ENCODE measurements around the gene UBASH3A.
A peak's percentile ranks its signal among the peaks of the same experiment; 100 is the strongest.

Gene UBASH3A

GRCh38 chr21:42379426-42380215 lies 24.1 kb upstream of the UBASH3A start:
- H3K9me3 Mint-ChIP-seq (ENCODE audit: low read depth) = no peaks in the 10 kb centered on the region
- H3K4me1 Mint-ChIP-seq (ENCODE audit: low read depth) = peaks cover 14% of the 10 kb centered on the region
- H3K36me3 Mint-ChIP-seq = peaks cover 7% of the 10 kb centered on the region
- H3K27me3 Mint-ChIP-seq = no peaks in the 10 kb centered on the region
- H3K27ac Mint-ChIP-seq = no peak overlapping the region
- no peak overlapping the region for H3K4me3 Mint-ChIP-seq

GRCh38 chr21:42381347-42381984 lies 22.2 kb upstream of the UBASH3A start:
- Mint-ChIP-seq H3K9me3 (ENCODE audit: low read depth) (no peaks in the 10 kb centered on the region), H3K4me3 (no peak overlapping the region), H3K27ac (no peak overlapping the region), H3K36me3 (peaks cover 9% of the 10 kb centered on the region), H3K27me3 (no peaks in the 10 kb centered on the region), H3K4me1 (ENCODE audit: low read depth) (peaks cover 24% of the 10 kb centered on the region)

GRCh38 chr21:42382915-42383314 lies 20.8 kb upstream of the UBASH3A start:
- Mint-ChIP-seq H3K36me3 (peaks cover 9% of the 10 kb centered on the region), H3K27ac (no peak overlapping the region), H3K9me3 (ENCODE audit: low read depth) (no peaks in the 10 kb centered on the region), H3K4me1 (ENCODE audit: low read depth) (peaks cover 33% of the 10 kb centered on the region), H3K4me3 (no peak overlapping the region), H3K27me3 (no peaks in the 10 kb centered on the region)

GRCh38 chr21:42383331-42383730 lies 20.4 kb upstream of the UBASH3A start:
- no peak overlapping the region for H3K27ac Mint-ChIP-seq
- H3K36me3 Mint-ChIP-seq = peaks cover 9% of the 10 kb centered on the region
- peaks cover 34% of the 10 kb centered on the region for H3K4me1 Mint-ChIP-seq (ENCODE audit: low read depth)
- no peak overlapping the region for H3K4me3 Mint-ChIP-seq
- no peaks in the 10 kb centered on the region for H3K9me3 Mint-ChIP-seq (ENCODE audit: low read depth)
- H3K27me3 Mint-ChIP-seq = no peaks in the 10 kb centered on the region

GRCh38 chr21:42384156-42384945 lies 19.4 kb upstream of the UBASH3A start:
- H3K27ac Mint-ChIP-seq = no peak overlapping the region
- no peaks in the 10 kb centered on the region for H3K9me3 Mint-ChIP-seq (ENCODE audit: low read depth)
- H3K36me3 Mint-ChIP-seq = peaks cover 9% of the 10 kb centered on the region
- H3K4me3 Mint-ChIP-seq = no peak overlapping the region
- H3K27me3 Mint-ChIP-seq = no peaks in the 10 kb centered on the region
- peaks cover 42% of the 10 kb centered on the region for H3K4me1 Mint-ChIP-seq (ENCODE audit: low read depth)

- H3K27me3 Mint-ChIP-seq = no peaks in the 10 kb centered on the region
- no peaks in the 10 kb centered on the region for H3K9me3 Mint-ChIP-seq (ENCODE audit: low read depth)
- H3K27ac Mint-ChIP-seq = peak overlapping the region; percentile 23
- H3K4me3 Mint-ChIP-seq = peak overlapping the region; percentile 65
- H3K36me3 Mint-ChIP-seq = peaks cover 9% of the 10 kb centered on the region
- peaks cover 48% of the 10 kb centered on the region for H3K4me1 Mint-ChIP-seq (ENCODE audit: low read depth)
These were observed 18.7 kb upstream of the UBASH3A start for GRCh38 chr21:42384989-42385388.

- Mint-ChIP-seq H3K27ac (no peak overlapping the region), H3K27me3 (no peaks in the 10 kb centered on the region), H3K36me3 (peaks cover 11% of the 10 kb centered on the region), H3K9me3 (ENCODE audit: low read depth) (no peaks in the 10 kb centered on the region), H3K4me1 (ENCODE audit: low read depth) (peaks cover 54% of the 10 kb centered on the region), H3K4me3 (no peak overlapping the region)
These were observed 18.1 kb upstream of the UBASH3A start for GRCh38 chr21:42385619-42386018.

- Mint-ChIP-seq H3K4me1 (ENCODE audit: low read depth) (peaks cover 59% of the 10 kb centered on the region), H3K36me3 (peaks cover 14% of the 10 kb centered on the region), H3K4me3 (no peak overlapping the region)
These were observed 17.6 kb upstream of the UBASH3A start for GRCh38 chr21:42386034-42386591.

GRCh38 chr21:42387164-42387563 lies 16.5 kb upstream of the UBASH3A start:
- Mint-ChIP-seq H3K4me3 (no peak overlapping the region), H3K27ac (no peak overlapping the region), H3K4me1 (ENCODE audit: low read depth) (peaks cover 67% of the 10 kb centered on the region), H3K36me3 (peaks cover 7% of the 10 kb centered on the region), H3K9me3 (ENCODE audit: low read depth) (no peaks in the 10 kb centered on the region), H3K27me3 (no peaks in the 10 kb centered on the region)

More at GRCh38 chr21:42386034-42386591, 17.6 kb upstream of the UBASH3A start:
- H3K27ac Mint-ChIP-seq = no peak overlapping the region
- H3K9me3 Mint-ChIP-seq (ENCODE audit: low read depth) = no peaks in the 10 kb centered on the region
- H3K27me3 Mint-ChIP-seq = no peaks in the 10 kb centered on the region

- Mint-ChIP-seq H3K4me3 (no peak overlapping the region), H3K36me3 (peaks cover 7% of the 10 kb centered on the region), H3K4me1 (ENCODE audit: low read depth) (peaks cover 72% of the 10 kb centered on the region), H3K27ac (no peak overlapping the region), H3K9me3 (ENCODE audit: low read depth) (no peaks in the 10 kb centered on the region), H3K27me3 (no peaks in the 10 kb centered on the region)
These were observed 15.8 kb upstream of the UBASH3A start for GRCh38 chr21:42387843-42388340.

GRCh38 chr21:42388740-42389448 lies 14.8 kb upstream of the UBASH3A start:
- peaks cover 81% of the 10 kb centered on the region for H3K4me1 Mint-ChIP-seq (ENCODE audit: low read depth)
- no peaks in the 10 kb centered on the region for H3K27me3 Mint-ChIP-seq
- no peak overlapping the region for H3K4me3 Mint-ChIP-seq
- H3K27ac Mint-ChIP-seq = peak overlapping the region; percentile 22
- H3K9me3 Mint-ChIP-seq (ENCODE audit: low read depth) = no peaks in the 10 kb centered on the region
- H3K36me3 Mint-ChIP-seq = peaks cover 7% of the 10 kb centered on the region

- H3K4me1 Mint-ChIP-seq (ENCODE audit: low read depth) = peaks cover 78% of the 10 kb centered on the region
- no peak overlapping the region for H3K4me3 Mint-ChIP-seq
These were observed 14.3 kb upstream of the UBASH3A start for GRCh38 chr21:42389449-42389835.

GRCh38 chr21:42390193-42390592 lies 13.5 kb upstream of the UBASH3A start:
- Mint-ChIP-seq H3K4me3 (no peak overlapping the region), H3K27ac (peak overlapping the region; percentile 64), H3K4me1 (ENCODE audit: low read depth) (peaks cover 76% of the 10 kb centered on the region), H3K36me3 (peaks cover 5% of the 10 kb centered on the region), H3K27me3 (no peaks in the 10 kb centered on the region), H3K9me3 (ENCODE audit: low read depth) (no peaks in the 10 kb centered on the region)

More at GRCh38 chr21:42389449-42389835, 14.3 kb upstream of the UBASH3A start:
- H3K36me3 Mint-ChIP-seq = peaks cover 7% of the 10 kb centered on the region
- no peak overlapping the region for H3K27ac Mint-ChIP-seq
- no peaks in the 10 kb centered on the region for H3K27me3 Mint-ChIP-seq
- H3K9me3 Mint-ChIP-seq (ENCODE audit: low read depth) = no peaks in the 10 kb centered on the region

GRCh38 chr21:42390696-42391095 lies 13.0 kb upstream of the UBASH3A start:
- Mint-ChIP-seq H3K4me3 (no peak overlapping the region), H3K27me3 (no peaks in the 10 kb centered on the region), H3K27ac (peak overlapping the region; percentile 54), H3K36me3 (peaks cover 5% of the 10 kb centered on the region), H3K9me3 (ENCODE audit: low read depth) (no peaks in the 10 kb centered on the region), H3K4me1 (ENCODE audit: low read depth) (peaks cover 72% of the 10 kb centered on the region)
